GM13977 (cell line): ENCODE measurements around the gene GSPT2.

ENCODE experiments used
- DNase-seq: peaks from one replicate; pipeline ENCODE4 v3.0.0; 2012; ENCODE audit warnings: low spot score
- CTCF ChIP-seq: IDR thresholded peaks from 2 replicates; pipeline ENCODE4 v1.5.1; 2012; ENCODE audit warnings: mild to moderate bottlenecking, control low read depth; ENCODE audit not compliant: insufficient read depth; ENCODE audit errors: extremely low read depth, missing control alignments
- in situ Hi-C: fragments of 300-500 bp; cut with MboI; formaldehyde crosslinking; loops from one replicate; pipeline ENCODE4 v1.12.0; 2022; ENCODE audit warnings: low sequenced_read_pairs, low pct_unique_long_range_greater_than_20kb, mixed read lengths, inconsistent platforms; ENCODE audit not compliant: unreplicated experiment

The GSPT2 gene

GRCh38 chrX:51779306-51779705, 36.1 kb downstream of the GSPT2 start:
- in situ Hi-C loops: no loop called here
- TF ChIP-seq CTCF: no peak
- DNase-seq: no peak

- TF ChIP-seq CTCF: no peak
- in situ Hi-C loops: no loop called here
These were observed 51.9 kb downstream of the GSPT2 start for GRCh38 chrX:51795136-51795535.

More at GRCh38 chrX:51795136-51795535, 51.9 kb downstream of the GSPT2 start:
- DNase-seq: no peak
